Gastrocnemius medialis (tissue), 4 donors: Measurements from ENCODE around the gene L3MBTL1. TPM values are rescaled to one million over a fixed set of nuclear protein-coding genes. Genes with fewer than 3 reads are reported as not detected.

Experiments used
- ATAC-seq, 2 donors: fragments of 150-250 bp; one replicate each; pipeline ENCODE4 v1.9.1; 2016
- DNase-seq, 2 donors: peaks; one replicate each; pipeline ENCODE4 v3.0.0-alpha.2; 2019
- H3K27ac ChIP-seq, 4 donors: fragments of 200-600 bp; sonication (generic); 1 replicate in 1 of 4; 2 replicates in 3 of 4; pipeline ENCODE4 v1.5.1; 2016 to 2018; ENCODE audit warnings: mild to moderate bottlenecking in 2 of 4, moderate library complexity in 1 of 4
- H3K27me3 ChIP-seq, 3 donors: fragments of 200-600 bp; sonication (generic) in 2 of 3; 1 replicate in 1 of 3; 2 replicates in 2 of 3; pipeline versions ENCODE4 v1.5.1 to v1.6.0; 2016 to 2019; ENCODE audit warnings: mild to moderate bottlenecking in 1 of 3, moderate library complexity in 1 of 3
- H3K36me3 ChIP-seq, 2 donors: fragments of 200-600 bp; sonication (generic) in 1 of 2; one replicate each; pipeline ENCODE4 v1.5.1; 2017 to 2018
- H3K4me1 ChIP-seq, 2 donors: fragments of 200-600 bp; sonication (generic) in 1 of 2; one replicate each; pipeline ENCODE4 v1.5.1; 2016 to 2017; ENCODE audit warnings: mild to moderate bottlenecking in 2 of 2
- H3K4me3 ChIP-seq, 4 donors: fragments of 200-600 bp; sonication (generic) in 3 of 4; 1 replicate in 1 of 4; 2 replicates in 3 of 4; pipeline ENCODE4 v1.5.1; 2016 to 2019; ENCODE audit warnings: mild to moderate bottlenecking in 2 of 4
- H3K9me3 ChIP-seq, 3 donors: fragments of 200-600 bp; sonication (generic) in 2 of 3; 1 replicate in 1 of 3; 2 replicates in 2 of 3; pipeline ENCODE4 v1.5.1; 2016 to 2019
- POLR2A ChIP-seq, 2 donors: fragments of 450-650 bp; IDR thresholded peaks; one replicate each; pipeline ENCODE4 v1.6.1; 2017; ENCODE audit warnings: antibody characterized with exemption in 2 of 2, mild to moderate bottlenecking in 2 of 2, moderate library complexity in 2 of 2
- in situ Hi-C, 4 donors: fragments of 200-750 bp; cut with MboI; loops; one replicate each; pipeline versions ENCODE4 v1.15.0 to v1.8.0; 2017; ENCODE audit warnings: low sequenced_read_pairs in 4 of 4
- intact Hi-C: fragments of 100-400 bp; cut with DNase I; formaldehyde crosslinking; loops from one replicate; pipeline ENCODE4 v1.15.1; 2023; ENCODE audit warnings: low total_unique reads
- total RNA-seq, 4 donors: library from RNA; depleted of rRNA; stranded (reverse); fragments of >200 nt; gene quantifications; one replicate each; pipeline versions ENCODE4 v1.1.0 to v1.2.3, GENCODE V29; 2016
- TF ChIP-seq, protein P1 (sequence below), 5 experiments: fragments of 450-650 bp in 3 of 5; fragments of 200-600 bp in 2 of 5; sonication (generic) in 2 of 5; IDR thresholded peaks in 4 of 5; conservative IDR thresholded peaks in 1 of 5; 1 replicate in 4 of 5; 2 replicates in 1 of 5; pipeline ENCODE4 v1.5.1; 2016 to 2019; ENCODE audit warnings: antibody characterized with exemption in 5 of 5, mild to moderate bottlenecking in 3 of 5, moderate library complexity in 3 of 5

L3MBTL1 gene
- total RNA-seq, 4 donors from 2014 or later, result 1.1 to 6.0 (median 3.7) TPM

DNA sequence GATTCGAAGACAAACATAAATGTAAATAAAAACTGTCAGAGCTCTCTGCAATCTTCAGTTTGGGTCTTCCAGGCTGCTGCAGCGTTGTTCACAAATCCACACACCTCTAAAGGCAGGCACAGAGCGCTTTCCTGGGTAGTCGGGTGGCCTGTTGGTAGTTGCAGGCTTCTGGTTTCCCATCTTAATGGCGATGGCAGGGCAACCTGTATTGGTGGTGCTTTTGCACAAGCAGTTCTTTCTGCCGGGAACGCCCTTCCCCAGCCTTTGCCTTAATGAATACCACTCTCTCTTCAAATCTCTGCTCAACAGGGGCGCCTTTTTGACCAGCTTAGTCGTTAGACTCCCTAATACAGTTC is 82.5 kb downstream of the L3MBTL1 start:
- peak overlapping the region; percentile 92 to 97 (median 96) for H3K4me3 ChIP-seq
- H3K27me3 ChIP-seq, result no peaks in the 10 kb centered on the region
- H3K9me3 ChIP-seq, result no peaks in the 10 kb centered on the region
- TF ChIP-seq, protein P1, sequence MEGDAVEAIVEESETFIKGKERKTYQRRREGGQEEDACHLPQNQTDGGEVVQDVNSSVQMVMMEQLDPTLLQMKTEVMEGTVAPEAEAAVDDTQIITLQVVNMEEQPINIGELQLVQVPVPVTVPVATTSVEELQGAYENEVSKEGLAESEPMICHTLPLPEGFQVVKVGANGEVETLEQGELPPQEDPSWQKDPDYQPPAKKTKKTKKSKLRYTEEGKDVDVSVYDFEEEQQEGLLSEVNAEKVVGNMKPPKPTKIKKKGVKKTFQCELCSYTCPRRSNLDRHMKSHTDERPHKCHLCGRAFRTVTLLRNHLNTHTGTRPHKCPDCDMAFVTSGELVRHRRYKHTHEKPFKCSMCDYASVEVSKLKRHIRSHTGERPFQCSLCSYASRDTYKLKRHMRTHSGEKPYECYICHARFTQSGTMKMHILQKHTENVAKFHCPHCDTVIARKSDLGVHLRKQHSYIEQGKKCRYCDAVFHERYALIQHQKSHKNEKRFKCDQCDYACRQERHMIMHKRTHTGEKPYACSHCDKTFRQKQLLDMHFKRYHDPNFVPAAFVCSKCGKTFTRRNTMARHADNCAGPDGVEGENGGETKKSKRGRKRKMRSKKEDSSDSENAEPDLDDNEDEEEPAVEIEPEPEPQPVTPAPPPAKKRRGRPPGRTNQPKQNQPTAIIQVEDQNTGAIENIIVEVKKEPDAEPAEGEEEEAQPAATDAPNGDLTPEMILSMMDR (IDR thresholded peaks at IDR 0.05 in 4 of 5, conservative IDR thresholded peaks at IDR 0.05 in 1 of 5), result no peak
- TF ChIP-seq POLR2A (IDR thresholded peaks at IDR 0.05), result no peak
- intact Hi-C loops (loop anchor here (1.0 to 10.0 kb wide), 4 partner anchors 76 to 1375 kb away; partner anchors contain the start of genes SRSF6, STK4 and TOMM34), in situ Hi-C loops (no loop called here)
- H3K4me1 ChIP-seq, result peaks cover 12 to 16% of the 10 kb centered on the region in 2 donors
- H3K36me3 ChIP-seq, result peaks cover 0 to 7% of the 10 kb centered on the region in 2 donors
- peak overlapping the region; percentile 78 to 93 (median 86) for H3K27ac ChIP-seq
- DNase-seq (no peak), ATAC-seq (no peak)

DNA sequence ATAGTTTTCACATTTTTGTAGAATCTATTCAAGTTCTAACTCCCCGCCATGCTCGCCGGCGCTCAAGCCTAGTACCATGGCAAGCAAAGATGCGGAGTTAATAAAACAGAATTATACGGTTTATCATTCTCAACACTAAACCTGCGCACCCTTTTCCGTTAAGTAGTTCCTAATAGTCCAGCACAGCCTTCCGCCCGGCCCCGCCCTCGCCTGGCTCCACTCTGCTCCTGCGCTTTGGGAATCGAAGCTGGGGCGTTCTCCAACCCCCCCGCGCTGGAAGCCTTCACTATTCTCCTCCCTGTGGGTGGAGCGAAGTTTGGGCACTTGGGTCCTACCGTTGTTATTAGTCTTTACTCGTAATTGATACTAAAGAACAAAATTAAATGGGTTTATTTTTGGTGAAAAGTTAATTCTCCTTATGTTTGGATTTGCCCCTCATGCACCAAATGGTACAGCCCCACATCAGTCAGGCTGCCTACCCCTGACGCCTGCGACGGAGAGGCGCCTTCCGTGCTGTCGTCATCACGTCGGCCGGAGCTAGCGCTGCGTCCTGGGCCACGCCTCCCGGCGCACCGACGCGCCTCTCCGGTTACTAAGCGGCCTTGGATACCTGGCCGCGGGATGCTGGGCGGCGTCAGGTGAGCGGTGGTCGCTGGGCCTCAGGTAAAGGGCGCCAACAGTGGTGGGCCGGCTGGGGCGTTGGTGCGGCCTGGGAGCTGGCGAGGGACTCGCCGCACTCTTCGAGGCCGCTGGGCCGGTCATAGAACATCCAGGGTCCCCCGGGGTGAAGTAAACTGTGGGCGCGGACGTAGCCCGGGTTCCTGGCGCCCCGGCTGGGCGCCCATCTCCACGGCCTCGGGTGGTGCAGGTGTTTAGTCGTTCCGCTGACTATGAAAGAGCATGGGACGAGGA is 83.2 kb downstream of the L3MBTL1 start, which contains the start of gene IFT52:
Gene IFT52, plus strand, starts transcription at position 546 of the 912 bp plus-strand sequence. CDS start 3,762 bp downstream, outside the sequence.
- Histone ChIP-seq H3K4me1 (peaks cover 12 to 16% of the 10 kb centered on the region in 2 donors), H3K27me3 (no peaks in the 10 kb centered on the region), H3K27ac (peak within 1 kb of the TSS; percentile 78 to 93 (median 86)), H3K4me3 (peak within 1 kb of the TSS; percentile 92 to 97 (median 96)), H3K36me3 (peaks cover 0 to 13% of the 10 kb centered on the region in 2 donors), H3K9me3 (no peaks in the 10 kb centered on the region)
- peak in 1 of 2 donors; percentile 6 for TF ChIP-seq POLR2A (IDR thresholded peaks at IDR 0.05)
- TF ChIP-seq, protein P1 (IDR thresholded peaks at IDR 0.05 in 4 of 5, conservative IDR thresholded peaks at IDR 0.05 in 1 of 5), result no peak
- DNase-seq (peak; percentile 84 to 88), ATAC-seq (peak; percentile 99)
- in situ Hi-C loops (no loop called here), intact Hi-C loops (loop anchor here (1.0 to 10.0 kb wide), 4 partner anchors 76 to 1374 kb away; partner anchors contain the start of genes SRSF6, STK4 and TOMM34)

Other genes starting within 250 kb of the L3MBTL1 start
- gene SRSF6, start 49.8 kb upstream of the L3MBTL1 start, total RNA-seq, result 10 to 100 TPM; 18.8 to 29.8 (median 21.0) TPM
- gene SGK2, start 51.3 kb downstream of the L3MBTL1 start, total RNA-seq, result 1 to 10 TPM in 1 of 4 donors, under 1 TPM in 2, not detected in 1; 0.36 to 1.2 (median 0.55) TPM
- 1 to 10 TPM; 1.7 to 3.4 (median 2.9) TPM for gene IFT52, start 83.2 kb downstream of the L3MBTL1 start, total RNA-seq
- under 1 TPM in 1 of 4 donors, not detected in 3; 0.55 TPM for gene MYBL2, start 159.4 kb downstream of the L3MBTL1 start, total RNA-seq
- gene GTSF1L, start 219.3 kb downstream of the L3MBTL1 start, total RNA-seq, result not detected